ENCODE data around the gene SHANK2.

SHANK2 gene

GRCh38 chr11:71251761-71252268 is 562 bp downstream of the SHANK2 start:
- H2AFZ ChIP-seq (ENCODE audit: low read length), result no peak overlapping the region
- no peaks in the 10 kb centered on the region for H3K79me2 ChIP-seq (ENCODE audit: insufficient read depth, low read length)
- no peaks in the 10 kb centered on the region for H3K27me3 ChIP-seq (ENCODE audit: insufficient read depth, low read length, poor library complexity, severe bottlenecking)
- no peaks in the 10 kb centered on the region for H3K36me3 ChIP-seq (ENCODE audit: insufficient read depth, low read length)
- no peak overlapping the region for H3K9ac ChIP-seq (ENCODE audit: low read depth, low read length, poor library complexity, severe bottlenecking)
- H3K4me3 ChIP-seq (ENCODE audit: low read length, poor library complexity, severe bottlenecking), result no peak overlapping the region
- H3F3A ChIP-seq (ENCODE audit: low read depth), result no peaks in the 10 kb centered on the region
- H4K20me1 ChIP-seq (ENCODE audit: insufficient read depth, low read length, poor library complexity, severe bottlenecking), result no peaks in the 10 kb centered on the region
- H3K4me2 ChIP-seq (ENCODE audit: low read depth, low read length, poor library complexity, severe bottlenecking), result no peak overlapping the region
- H3K9me2 ChIP-seq (replicated peaks; ENCODE audit: low read depth, low read length), result no peaks in the 10 kb centered on the region
- no peak for TF ChIP-seq CTCF (conservative IDR thresholded peaks at IDR 0.05; ENCODE audit: low read length)
- no peak for TF ChIP-seq EZH2phosphoT487 (IDR thresholded peaks at IDR 0.05; ENCODE audit: borderline replicate concordance)
- H3K4me1 ChIP-seq (ENCODE audit: insufficient read depth, low read length, poor library complexity, severe bottlenecking), result no peaks in the 10 kb centered on the region
- peaks cover 6% of the 10 kb centered on the region; the same call in 1 of the 2 replicates for H3K9me3 ChIP-seq (ENCODE audit: insufficient read depth, low read depth, low read length)

- no peaks in the 10 kb centered on the region for H3K27me3 ChIP-seq (ENCODE audit: insufficient read depth, low read length, poor library complexity, severe bottlenecking)
- no peaks in the 10 kb centered on the region for H3K9me2 ChIP-seq (replicated peaks; ENCODE audit: low read depth, low read length)
- H3K9ac ChIP-seq (ENCODE audit: low read depth, low read length, poor library complexity, severe bottlenecking), result no peak overlapping the region
- no peaks in the 10 kb centered on the region for H3K79me2 ChIP-seq (ENCODE audit: insufficient read depth, low read length)
- H2AFZ ChIP-seq (ENCODE audit: low read length), result no peak overlapping the region
- H3K4me3 ChIP-seq (ENCODE audit: low read length, poor library complexity, severe bottlenecking), result no peak overlapping the region
- H3K4me1 ChIP-seq (ENCODE audit: insufficient read depth, low read length, poor library complexity, severe bottlenecking), result no peaks in the 10 kb centered on the region
- H4K20me1 ChIP-seq (ENCODE audit: insufficient read depth, low read length, poor library complexity, severe bottlenecking), result no peaks in the 10 kb centered on the region
- H3F3A ChIP-seq (ENCODE audit: low read depth), result no peaks in the 10 kb centered on the region
- TF ChIP-seq CTCF (conservative IDR thresholded peaks at IDR 0.05; ENCODE audit: low read length) (no peak), EZH2phosphoT487 (IDR thresholded peaks at IDR 0.05; ENCODE audit: borderline replicate concordance) (no peak)
- H3K9me3 ChIP-seq (ENCODE audit: insufficient read depth, low read depth, low read length), result peaks cover 6% of the 10 kb centered on the region; the same call in 1 of the 2 replicates
- H3K4me2 ChIP-seq (ENCODE audit: low read depth, low read length, poor library complexity, severe bottlenecking), result no peak overlapping the region
- H3K36me3 ChIP-seq (ENCODE audit: insufficient read depth, low read length), result no peaks in the 10 kb centered on the region
Measured at GRCh38 chr11:71251151-71251721, 1.1 kb downstream of the SHANK2 start.

- Histone ChIP-seq H3K9me2 (replicated peaks; ENCODE audit: low read depth, low read length) (no peaks in the 10 kb centered on the region), H4K20me1 (ENCODE audit: insufficient read depth, low read length, poor library complexity, severe bottlenecking) (no peaks in the 10 kb centered on the region), H2AFZ (ENCODE audit: low read length) (no peak overlapping the region), H3K36me3 (ENCODE audit: insufficient read depth, low read length) (no peaks in the 10 kb centered on the region), H3K4me1 (ENCODE audit: insufficient read depth, low read length, poor library complexity, severe bottlenecking) (no peaks in the 10 kb centered on the region), H3K9me3 (ENCODE audit: insufficient read depth, low read depth, low read length) (peaks cover 6% of the 10 kb centered on the region; the same call in 1 of the 2 replicates), H3K79me2 (ENCODE audit: insufficient read depth, low read length) (no peaks in the 10 kb centered on the region), H3K4me2 (ENCODE audit: low read depth, low read length, poor library complexity, severe bottlenecking) (no peak overlapping the region), H3K9ac (ENCODE audit: low read depth, low read length, poor library complexity, severe bottlenecking) (no peak overlapping the region), H3K27me3 (ENCODE audit: insufficient read depth, low read length, poor library complexity, severe bottlenecking) (no peaks in the 10 kb centered on the region), H3K4me3 (ENCODE audit: low read length, poor library complexity, severe bottlenecking) (no peak overlapping the region), H3F3A (ENCODE audit: low read depth) (no peaks in the 10 kb centered on the region)
- TF ChIP-seq EZH2phosphoT487 (IDR thresholded peaks at IDR 0.05; ENCODE audit: borderline replicate concordance), result no peak
- no peak for TF ChIP-seq CTCF (conservative IDR thresholded peaks at IDR 0.05; ENCODE audit: low read length)
Measured at GRCh38 chr11:71250523-71251150, 1.7 kb downstream of the SHANK2 start.
